GM12878 (cell line): ENCODE measurements around the gene ATAD3A. TPM values are rescaled to one million over a fixed set of nuclear protein-coding genes. Genes with fewer than 3 reads are reported as not detected.
"Not testable (repeated sequence)": the region's sequence is repeated elsewhere in the genome, so short reads cannot be mapped to it uniquely, and the experiment has no call there.

Source experiments
- ATAC-seq: fragments of 200-7000 bp; cut with Tn5 transposase; 3 replicates; pipeline ENCODE4 v1.9.1; 2020; ENCODE audit warnings: mild to moderate bottlenecking, moderate library complexity
- BruUV-seq: library from RNA; stranded (reverse); fragments of 400-500 nt; replicated peaks from 2 replicates; lab custom pipeline; 2021; lab: Mats Ljungman, UMichigan
- CTCF ChIA-PET: fragments of 300-600 bp; sonication (Branson Sonifier 250); formaldehyde crosslinking; extraction: SDS; loops from one replicate; lab custom pipeline; 2021; ENCODE audit warnings: inconsistent platforms; lab: Yijun Ruan, JAX
- POLR2A ChIA-PET: fragments of 350-600 bp; formaldehyde crosslinking; extraction: SDS; loops from one replicate; lab custom pipeline; 2021; ENCODE audit warnings: inconsistent platforms; lab: Charles Lee
- RAD21 ChIA-PET: fragments of 300-600 bp; sonication (Branson Sonifier 250); formaldehyde crosslinking; loops from one replicate; lab custom pipeline; 2023; ENCODE audit warnings: antibody characterized with exemption; ENCODE audit not compliant: unreplicated experiment; lab: Charles Lee
- SMC1A ChIA-PET: fragments of 300-600 bp; sonication (Branson Sonifier 250); formaldehyde crosslinking; loops from one replicate; lab custom pipeline; 2023; ENCODE audit not compliant: unreplicated experiment, uncharacterized antibody; lab: Charles Lee
- DNase-seq: peaks from one replicate; pipeline ENCODE4 v3.0.0-alpha.2; 2011; ENCODE audit warnings: low read depth, low spot score
- FAIRE-seq: peaks from 3 replicates; lab custom pipeline; 2011; peaks lifted over from hg19 to GRCh38; lab: Jason Lieb, UNC
- H2AFZ ChIP-seq: 2 replicates; pipeline ENCODE4 v1.6.0; 2011; ENCODE audit warnings: low read depth, low read length, control low read depth; ENCODE audit not compliant: control insufficient read depth
- H3K27ac ChIP-seq: 2 replicates; pipeline ENCODE4 v1.5.1; 2011; ENCODE audit warnings: control low read depth; ENCODE audit not compliant: control insufficient read depth, insufficient read depth
- H3K27me3 ChIP-seq, 2 experiments: replicated peaks in 1 of 2; 2 replicates each; pipeline versions ENCODE4 v1.6.0 to v1.6.1; 2011; ENCODE audit warnings: low read length in 1 of 2; ENCODE audit not compliant: control insufficient read depth in 2 of 2, insufficient read depth in 2 of 2
- H3K36me3 ChIP-seq, 2 experiments: 2 replicates each; pipeline ENCODE4 v1.5.1; 2011; ENCODE audit warnings: low read length in 1 of 2; ENCODE audit not compliant: control insufficient read depth in 2 of 2, insufficient read depth in 2 of 2
- H3K4me1 ChIP-seq: 2 replicates; pipeline ENCODE4 v1.6.1; 2011; ENCODE audit warnings: mild to moderate bottlenecking, low read length, moderate library complexity, mixed read lengths; ENCODE audit not compliant: control insufficient read depth, insufficient read depth
- H3K4me2 ChIP-seq: 2 replicates; pipeline ENCODE4 v1.6.0; 2011; ENCODE audit warnings: control low read depth; ENCODE audit not compliant: control insufficient read depth, insufficient read depth
- H3K4me3 ChIP-seq: fragments of 200-600 bp; sonication (generic); 2 replicates; pipeline ENCODE4 v1.5.1; 2016
- H3K79me2 ChIP-seq: 2 replicates; pipeline ENCODE4 v1.6.0; 2011; ENCODE audit warnings: low read length; ENCODE audit not compliant: control insufficient read depth, insufficient read depth
- H3K9ac ChIP-seq: 2 replicates; pipeline ENCODE4 v1.8.0; 2011; ENCODE audit warnings: low read length, control low read depth, mixed read lengths; ENCODE audit not compliant: control insufficient read depth, insufficient read depth
- H3K9me3 ChIP-seq: replicated peaks from 3 replicates; pipeline ENCODE4 v1.5.1; 2011; ENCODE audit warnings: mild to moderate bottlenecking, low read length; ENCODE audit not compliant: control insufficient read depth, insufficient read depth
- H4K20me1 ChIP-seq: 2 replicates; pipeline ENCODE4 v1.6.0; 2011; ENCODE audit not compliant: control insufficient read depth, insufficient read depth
- WGBS: methylation state at CpG from one replicate; pipeline ENCODE4 v1.1.6; 2016; ENCODE audit warnings: low lambda C conversion rate; ENCODE audit not compliant: insufficient replicate concordance, insufficient coverage; ENCODE audit errors: missing lambda C conversion rate; 5-methylcytosine and 5-hydroxymethylcytosine counted together
- in situ Hi-C: fragments of 300-500 bp; cut with MboI; formaldehyde crosslinking; loops from 9 replicates; pipeline ENCODE4 v1.14.3; 2018; ENCODE audit warnings: mixed read lengths
- intact Hi-C: fragments of 100-400 bp; cut with micrococcal nuclease; formaldehyde crosslinking; loops from one replicate; pipeline ENCODE4 v1.14.2; 2022; ENCODE audit not compliant: unreplicated experiment
- polyA plus RNA-seq, 11 experiments: library from polyadenylated mRNA; depleted of rRNA in 4 of 11; unstranded in 6 of 11; stranded (reverse) in 5 of 11; fragments of >200 nt; fragmentation: Nextera tagmentation in 4 of 11; fragmentation: Illumina TruSeq in 1 of 11; extraction: Ambion mirVana in 4 of 11; extraction: Trizol in 1 of 11; gene quantifications; 1 replicate in 1 of 11; 2 replicates in 10 of 11; pipeline versions ENCODE4 v1.2.1 to v1.2.3, GENCODE V29; 2011 to 2016; ENCODE audit warnings: inconsistent platforms in 2 of 11, missing spikeins in 2 of 11, low read depth in 1 of 11
- total RNA-seq, 4 experiments: library from RNA; depleted of rRNA in 3 of 4; stranded (reverse); fragments of >200 nt in 3 of 4; fragmentation: Illumina TruSeq in 1 of 4; extraction: Trizol in 1 of 4; gene quantifications; 2 replicates each; pipeline versions ENCODE4 v1.2.1 to v1.2.3, GENCODE V29; 2013 to 2021
- TF ChIP-seq, protein P1 (sequence below): fragments of 450-650 bp; formaldehyde crosslinking; IDR thresholded peaks from 2 replicates; pipeline ENCODE4 v1.4.0; 2020; ENCODE audit warnings: mild to moderate bottlenecking, moderate library complexity
- TF ChIP-seq, protein P2 (sequence below): IDR thresholded peaks from 2 replicates; pipeline ENCODE4 v1.6.1; 2012; ENCODE audit warnings: low read depth, low read length, improper control_type of control experiment
- TF ChIP-seq, protein P3 (sequence below): IDR thresholded peaks from 2 replicates; pipeline ENCODE4 v1.6.1; 2011; ENCODE audit warnings: mild to moderate bottlenecking, low read depth, low read length, moderate library complexity; ENCODE audit not compliant: insufficient replicate concordance

ATAD3A gene
- total and polyA plus RNA-seq, 10 of the 15 experiments (the other 5 are each of a cell fraction or from before 2014, with no cell fraction given) = 0.05 to 93.5 (median 38.9) TPM

DNA sequence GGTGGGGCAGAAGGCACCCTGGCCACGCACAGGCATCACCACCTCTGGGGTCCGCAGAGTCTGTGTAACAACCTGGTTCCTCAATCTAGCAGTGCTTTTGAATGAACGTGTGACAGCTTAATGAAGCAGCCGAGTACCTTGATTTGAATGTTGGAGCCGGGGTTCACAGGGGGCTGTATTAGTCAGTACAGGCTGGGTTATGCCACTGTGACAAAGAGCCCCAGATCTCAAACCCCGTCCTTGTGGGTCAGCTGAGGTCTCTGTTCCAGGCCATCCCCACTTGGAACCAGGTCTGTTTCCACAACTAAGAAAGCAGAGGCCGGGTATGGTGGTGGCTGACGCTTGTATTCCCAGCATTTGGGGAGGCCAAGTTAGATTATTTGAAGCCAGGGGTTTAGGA lies 18.0 kb downstream of the ATAD3A start (continued):
- TF ChIP-seq, protein P1, sequence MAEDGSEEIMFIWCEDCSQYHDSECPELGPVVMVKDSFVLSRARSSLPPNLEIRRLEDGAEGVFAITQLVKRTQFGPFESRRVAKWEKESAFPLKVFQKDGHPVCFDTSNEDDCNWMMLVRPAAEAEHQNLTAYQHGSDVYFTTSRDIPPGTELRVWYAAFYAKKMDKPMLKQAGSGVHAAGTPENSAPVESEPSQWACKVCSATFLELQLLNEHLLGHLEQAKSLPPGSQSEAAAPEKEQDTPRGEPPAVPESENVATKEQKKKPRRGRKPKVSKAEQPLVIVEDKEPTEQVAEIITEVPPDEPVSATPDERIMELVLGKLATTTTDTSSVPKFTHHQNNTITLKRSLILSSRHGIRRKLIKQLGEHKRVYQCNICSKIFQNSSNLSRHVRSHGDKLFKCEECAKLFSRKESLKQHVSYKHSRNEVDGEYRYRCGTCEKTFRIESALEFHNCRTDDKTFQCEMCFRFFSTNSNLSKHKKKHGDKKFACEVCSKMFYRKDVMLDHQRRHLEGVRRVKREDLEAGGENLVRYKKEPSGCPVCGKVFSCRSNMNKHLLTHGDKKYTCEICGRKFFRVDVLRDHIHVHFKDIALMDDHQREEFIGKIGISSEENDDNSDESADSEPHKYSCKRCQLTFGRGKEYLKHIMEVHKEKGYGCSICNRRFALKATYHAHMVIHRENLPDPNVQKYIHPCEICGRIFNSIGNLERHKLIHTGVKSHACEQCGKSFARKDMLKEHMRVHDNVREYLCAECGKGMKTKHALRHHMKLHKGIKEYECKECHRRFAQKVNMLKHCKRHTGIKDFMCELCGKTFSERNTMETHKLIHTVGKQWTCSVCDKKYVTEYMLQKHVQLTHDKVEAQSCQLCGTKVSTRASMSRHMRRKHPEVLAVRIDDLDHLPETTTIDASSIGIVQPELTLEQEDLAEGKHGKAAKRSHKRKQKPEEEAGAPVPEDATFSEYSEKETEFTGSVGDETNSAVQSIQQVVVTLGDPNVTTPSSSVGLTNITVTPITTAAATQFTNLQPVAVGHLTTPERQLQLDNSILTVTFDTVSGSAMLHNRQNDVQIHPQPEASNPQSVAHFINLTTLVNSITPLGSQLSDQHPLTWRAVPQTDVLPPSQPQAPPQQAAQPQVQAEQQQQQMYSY (CRISPR knock-in tag) = no peak

DNA sequence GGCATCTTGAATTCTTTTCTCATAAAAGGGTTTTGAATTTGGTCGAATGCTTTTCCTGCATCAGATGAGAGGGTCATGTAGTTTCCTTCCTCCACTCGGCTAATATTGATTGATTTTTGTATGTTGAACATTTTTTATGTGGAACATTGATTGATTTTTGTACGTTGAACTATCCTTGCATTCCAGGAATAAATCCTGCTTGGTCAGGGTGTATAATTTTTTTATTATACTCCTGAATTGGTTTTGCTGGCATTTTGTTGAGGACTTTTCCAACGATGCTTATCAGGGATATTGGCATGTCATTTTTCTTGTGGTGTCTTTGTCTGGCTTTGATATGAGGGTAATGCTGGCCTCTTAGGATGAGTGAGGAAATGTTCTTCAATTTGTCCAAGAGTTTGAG lies 20.0 kb downstream of the ATAD3A start:
- Histone ChIP-seq H3K4me1 (no peaks in the 10 kb centered on the region), H3K4me3 (no peak overlapping the region), H3K27ac (no peak overlapping the region), H4K20me1 (no peaks in the 10 kb centered on the region), H3K9ac (no peak overlapping the region), H3K4me2 (no peak overlapping the region), H3K27me3 (no peaks in the 10 kb centered on the region), H3K79me2 (no peaks in the 10 kb centered on the region), H3K9me3 (no peaks in the 10 kb centered on the region; the same call in 1 of the 3 replicates), H2AFZ (no peak overlapping the region), H3K36me3 (peaks cover 11 to 16% of the 10 kb centered on the region in 2 experiments)
- BruUV-seq = no TSS peak
- ChIA-PET CTCF (no interaction called here), SMC1A (no interaction called here), RAD21 (no interaction called here), POLR2A (no interaction called here)
- no peak for DNase-seq
- FAIRE-seq = no peak
- WGBS = 89% methylated on average over 4 of the region's 4 CpGs
- TF ChIP-seq, protein P2, sequence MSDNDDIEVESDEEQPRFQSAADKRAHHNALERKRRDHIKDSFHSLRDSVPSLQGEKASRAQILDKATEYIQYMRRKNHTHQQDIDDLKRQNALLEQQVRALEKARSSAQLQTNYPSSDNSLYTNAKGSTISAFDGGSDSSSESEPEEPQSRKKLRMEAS = no peak
- TF ChIP-seq, protein P3, sequence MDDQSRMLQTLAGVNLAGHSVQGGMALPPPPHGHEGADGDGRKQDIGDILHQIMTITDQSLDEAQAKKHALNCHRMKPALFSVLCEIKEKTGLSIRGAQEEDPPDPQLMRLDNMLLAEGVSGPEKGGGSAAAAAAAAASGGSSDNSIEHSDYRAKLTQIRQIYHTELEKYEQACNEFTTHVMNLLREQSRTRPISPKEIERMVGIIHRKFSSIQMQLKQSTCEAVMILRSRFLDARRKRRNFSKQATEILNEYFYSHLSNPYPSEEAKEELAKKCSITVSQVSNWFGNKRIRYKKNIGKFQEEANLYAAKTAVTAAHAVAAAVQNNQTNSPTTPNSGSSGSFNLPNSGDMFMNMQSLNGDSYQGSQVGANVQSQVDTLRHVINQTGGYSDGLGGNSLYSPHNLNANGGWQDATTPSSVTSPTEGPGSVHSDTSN = no peak
- in situ Hi-C loops = no loop called here
- ATAC-seq = no peak
- intact Hi-C loops = no loop called here

DNA sequence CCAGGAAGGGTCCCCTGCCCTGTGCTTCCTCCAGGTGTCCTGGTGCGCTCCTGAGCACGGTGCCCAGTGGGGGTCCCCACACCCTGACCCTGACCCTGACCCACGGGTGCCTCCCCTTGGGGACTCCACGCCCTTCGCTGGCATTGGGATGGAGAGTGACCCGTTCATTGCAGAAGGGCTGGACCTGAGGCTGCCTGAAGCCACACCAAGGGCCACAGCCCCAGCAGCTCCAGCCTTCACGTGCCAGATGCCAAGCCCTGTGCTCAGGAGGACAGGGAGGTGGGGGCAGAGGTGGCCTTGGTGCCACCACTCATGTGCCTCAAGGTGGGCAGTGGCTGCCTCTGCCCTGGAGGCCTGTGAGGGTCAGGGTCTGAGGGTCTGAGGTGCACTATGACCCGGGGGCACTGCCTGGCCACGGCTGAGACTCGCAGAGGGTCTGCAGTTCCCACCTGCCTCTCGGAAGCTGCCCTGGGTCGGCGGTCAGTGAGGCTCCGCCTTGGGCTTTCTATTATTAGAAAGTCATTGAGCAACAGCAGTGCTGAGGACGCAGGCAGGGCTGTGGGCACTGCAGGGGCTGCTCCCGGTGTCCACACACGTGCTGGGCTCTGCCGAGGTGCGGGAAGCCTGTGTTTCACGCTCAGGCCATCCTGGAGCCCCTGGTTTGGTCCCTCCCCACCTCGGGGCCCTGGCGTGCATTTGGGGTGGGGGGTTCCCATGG lies 21.4 kb downstream of the ATAD3A start:
- H3K9me3 ChIP-seq, H4K20me1 ChIP-seq, BruUV-seq, H3K9ac ChIP-seq, intact Hi-C loops, RAD21 ChIA-PET, H3K4me1 ChIP-seq, H2AFZ ChIP-seq, CTCF ChIA-PET, H3K27ac ChIP-seq, H3K27me3 ChIP-seq, DNase-seq, in situ Hi-C loops, H3K4me2 ChIP-seq, SMC1A ChIA-PET, H3K4me3 ChIP-seq, H3K79me2 ChIP-seq, ATAC-seq, FAIRE-seq, POLR2A ChIA-PET: not testable (repeated sequence)
- H3K36me3 ChIP-seq = peaks cover 8 to 11% of the 10 kb centered on the region in 2 experiments
- 76% methylated on average over 15 of the region's 22 CpGs for WGBS
